ENCODE measurements around the gene PRR23E.

PRR23E gene

GRCh38 chr3:127171320-127171719 is 21.6 kb upstream of the PRR23E start:
- TF ChIP-seq CTCF (IDR thresholded peaks at IDR 0.05), result no peak
- H3K4me1 ChIP-seq (ENCODE audit: control insufficient read depth in 1 of 2, insufficient read depth in 1 of 2, low read depth in 1 of 2, low read length in 1 of 2), result no peaks in the 10 kb centered on the region
- H3K27me3 ChIP-seq, result peaks cover 33% of the 10 kb centered on the region
- no peak overlapping the region for H3K27ac ChIP-seq
- no peaks in the 10 kb centered on the region for H3K36me3 ChIP-seq
- no peak overlapping the region for H3K4me3 ChIP-seq (ENCODE audit: low read depth in 1 of 2, low read length in 1 of 2)
- no peaks in the 10 kb centered on the region for H3K9me3 ChIP-seq

DNA sequence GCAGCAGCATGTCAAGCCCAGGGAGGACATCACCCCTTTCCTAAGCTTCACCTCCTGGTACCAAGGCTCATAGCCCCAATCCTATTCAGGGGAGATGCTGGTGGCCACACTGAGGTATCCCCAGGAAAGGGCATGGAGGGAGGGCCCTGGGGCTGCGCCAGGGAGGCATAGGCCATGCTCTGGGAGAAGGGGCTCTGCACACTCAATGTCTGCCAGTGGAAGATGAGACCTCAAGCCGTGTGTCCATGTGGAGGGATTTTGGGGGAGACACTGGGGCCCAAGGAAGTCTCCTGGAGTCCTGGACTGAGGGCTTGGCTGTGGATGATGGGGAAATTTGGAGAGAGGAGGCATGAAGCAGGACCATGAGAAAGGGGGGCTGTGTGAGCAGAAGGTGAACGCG is 21.2 kb upstream of the PRR23E start:
- no peak for TF ChIP-seq CTCF (IDR thresholded peaks at IDR 0.05)
- Histone ChIP-seq H3K27me3 (peaks cover 33% of the 10 kb centered on the region), H3K4me1 (ENCODE audit: control insufficient read depth in 1 of 2, insufficient read depth in 1 of 2, low read depth in 1 of 2, low read length in 1 of 2) (no peaks in the 10 kb centered on the region), H3K9me3 (no peaks in the 10 kb centered on the region), H3K36me3 (no peaks in the 10 kb centered on the region), H3K4me3 (ENCODE audit: low read depth in 1 of 2, low read length in 1 of 2) (no peak overlapping the region), H3K27ac (no peak overlapping the region)

DNA sequence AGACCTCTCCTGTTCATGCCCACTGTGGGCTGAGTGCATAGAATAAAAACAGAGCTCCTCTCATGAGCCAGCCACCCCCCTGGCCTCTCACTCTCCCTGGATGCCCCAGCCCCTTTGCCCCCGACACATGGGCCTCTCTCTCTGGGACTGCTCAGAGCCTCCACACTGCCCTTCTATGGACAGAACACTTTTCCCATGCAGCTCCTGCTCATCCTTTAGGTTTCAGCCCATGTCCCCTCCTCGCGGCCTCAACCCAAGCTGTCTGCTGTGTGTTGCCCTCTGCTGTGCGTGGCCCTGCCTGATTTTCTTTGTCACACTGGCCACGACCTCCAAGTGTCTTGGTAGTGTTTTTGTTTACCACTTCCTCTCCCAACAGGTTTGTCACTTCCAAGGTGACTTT is 20.7 kb upstream of the PRR23E start:
- Histone ChIP-seq H3K4me3 (ENCODE audit: low read depth in 1 of 2, low read length in 1 of 2) (no peak overlapping the region), H3K27me3 (peaks cover 33% of the 10 kb centered on the region), H3K4me1 (ENCODE audit: control insufficient read depth in 1 of 2, insufficient read depth in 1 of 2, low read depth in 1 of 2, low read length in 1 of 2) (no peaks in the 10 kb centered on the region), H3K36me3 (no peaks in the 10 kb centered on the region), H3K9me3 (no peaks in the 10 kb centered on the region), H3K27ac (no peak overlapping the region)
- no peak for TF ChIP-seq CTCF (IDR thresholded peaks at IDR 0.05)

GRCh38 chr3:127172781-127173515 is 20.0 kb upstream of the PRR23E start:
- H3K36me3 ChIP-seq, result no peaks in the 10 kb centered on the region
- H3K27me3 ChIP-seq, result peaks cover 33% of the 10 kb centered on the region
- H3K9me3 ChIP-seq, result no peaks in the 10 kb centered on the region
- no peak overlapping the region for H3K4me3 ChIP-seq (ENCODE audit: low read depth in 1 of 2, low read length in 1 of 2)
- no peak overlapping the region for H3K27ac ChIP-seq
- H3K4me1 ChIP-seq (ENCODE audit: control insufficient read depth in 1 of 2, insufficient read depth in 1 of 2, low read depth in 1 of 2, low read length in 1 of 2), result no peaks in the 10 kb centered on the region
- TF ChIP-seq CTCF (IDR thresholded peaks at IDR 0.05), result no peak

GRCh38 chr3:127173516-127174166 is 19.3 kb upstream of the PRR23E start:
- TF ChIP-seq CTCF (IDR thresholded peaks at IDR 0.05), result no peak
- H3K36me3 ChIP-seq, result no peaks in the 10 kb centered on the region
- no peak overlapping the region for H3K27ac ChIP-seq
- H3K27me3 ChIP-seq, result peaks cover 33% of the 10 kb centered on the region
- no peaks in the 10 kb centered on the region for H3K4me1 ChIP-seq (ENCODE audit: control insufficient read depth in 1 of 2, insufficient read depth in 1 of 2, low read depth in 1 of 2, low read length in 1 of 2)
- no peak overlapping the region for H3K4me3 ChIP-seq (ENCODE audit: low read depth in 1 of 2, low read length in 1 of 2)
- H3K9me3 ChIP-seq, result no peaks in the 10 kb centered on the region

Measured in neutrophil (primary cell).